Keratinocyte (primary cell): ENCODE data around the gene SMTNL2.
"Not testable (repeated sequence)": the region's sequence is repeated elsewhere in the genome, so short reads cannot be mapped to it uniquely, and the experiment has no call there.

ENCODE experiments used
- EZH2 ChIP-seq: IDR thresholded peaks from one replicate; pipeline ENCODE4 v1.6.1; 2012; ENCODE audit warnings: inconsistent platforms, mild to moderate bottlenecking, low read length, moderate library complexity
- TF ChIP-seq, protein P1 (sequence below), 3 experiments: IDR thresholded peaks in 1 of 3; conservative IDR thresholded peaks in 1 of 3; optimal IDR thresholded peaks in 1 of 3; 2 replicates in 2 of 3; 3 replicates in 1 of 3; pipeline versions ENCODE3 to v1.5.1; 2011; ENCODE audit warnings: low read length in 3 of 3, mild to moderate bottlenecking in 3 of 3, moderate library complexity in 2 of 3, control low read depth in 1 of 3, inconsistent platforms in 1 of 3; ENCODE audit not compliant: insufficient read depth in 2 of 3; ENCODE audit errors: extremely low read depth in 1 of 3

DNA sequence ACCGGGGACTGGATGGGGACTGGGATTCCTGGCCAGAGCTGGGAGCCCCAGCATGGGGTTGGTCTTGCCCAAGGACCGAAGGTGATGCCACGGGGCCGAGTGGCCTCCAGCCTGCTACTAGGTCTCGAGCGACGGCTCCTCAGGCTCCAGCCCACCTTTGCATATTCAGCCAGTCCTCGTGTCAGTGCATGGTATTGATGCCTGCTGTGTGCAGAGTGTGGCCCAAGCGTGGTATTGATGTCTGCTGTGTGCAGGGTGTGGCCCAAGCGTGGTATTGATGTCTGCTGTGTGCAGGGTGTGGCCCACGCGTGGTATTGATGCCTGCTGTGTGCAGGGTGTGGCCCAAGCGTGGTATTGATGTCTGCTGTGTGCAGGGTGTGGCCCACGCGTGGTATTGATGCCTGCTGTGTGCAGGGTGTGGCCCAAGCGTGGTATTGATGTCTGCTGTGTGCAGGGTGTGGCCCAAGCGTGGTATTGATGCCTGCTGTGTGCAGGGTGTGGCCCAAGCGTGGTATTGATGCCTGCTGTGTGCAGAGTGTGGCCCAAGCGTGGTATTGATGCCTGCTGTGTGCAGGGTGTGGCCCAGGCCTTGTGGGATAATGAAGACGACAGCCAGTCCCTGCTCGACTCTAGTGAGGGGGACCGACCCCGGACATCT lies 11.5 kb downstream of the SMTNL2 start:
- TF ChIP-seq, protein P1, sequence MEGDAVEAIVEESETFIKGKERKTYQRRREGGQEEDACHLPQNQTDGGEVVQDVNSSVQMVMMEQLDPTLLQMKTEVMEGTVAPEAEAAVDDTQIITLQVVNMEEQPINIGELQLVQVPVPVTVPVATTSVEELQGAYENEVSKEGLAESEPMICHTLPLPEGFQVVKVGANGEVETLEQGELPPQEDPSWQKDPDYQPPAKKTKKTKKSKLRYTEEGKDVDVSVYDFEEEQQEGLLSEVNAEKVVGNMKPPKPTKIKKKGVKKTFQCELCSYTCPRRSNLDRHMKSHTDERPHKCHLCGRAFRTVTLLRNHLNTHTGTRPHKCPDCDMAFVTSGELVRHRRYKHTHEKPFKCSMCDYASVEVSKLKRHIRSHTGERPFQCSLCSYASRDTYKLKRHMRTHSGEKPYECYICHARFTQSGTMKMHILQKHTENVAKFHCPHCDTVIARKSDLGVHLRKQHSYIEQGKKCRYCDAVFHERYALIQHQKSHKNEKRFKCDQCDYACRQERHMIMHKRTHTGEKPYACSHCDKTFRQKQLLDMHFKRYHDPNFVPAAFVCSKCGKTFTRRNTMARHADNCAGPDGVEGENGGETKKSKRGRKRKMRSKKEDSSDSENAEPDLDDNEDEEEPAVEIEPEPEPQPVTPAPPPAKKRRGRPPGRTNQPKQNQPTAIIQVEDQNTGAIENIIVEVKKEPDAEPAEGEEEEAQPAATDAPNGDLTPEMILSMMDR (optimal IDR thresholded peaks at IDR 0.05 in 1 of 3, IDR thresholded peaks at IDR 0.05 in 1 of 3, conservative IDR thresholded peaks at IDR 0.05 in 1 of 3; ENCODE audit: extremely low read depth in 1 of 3, insufficient read depth in 2 of 3, low read length in 3 of 3) = not testable (repeated sequence)
- not testable (repeated sequence) for TF ChIP-seq EZH2
